Measurements from ENCODE around the gene ARHGAP15.

ARHGAP15 gene

GRCh38 chr2:143807192-143807591 lies 678.0 kb downstream of the ARHGAP15 start:
- no peaks in the 10 kb centered on the region for H3K4me1 ChIP-seq (ENCODE audit: control insufficient read depth, low read length)
- no peaks in the 10 kb centered on the region for H3K27me3 ChIP-seq (ENCODE audit: control insufficient read depth, low read length)
- no peak overlapping the region for H3K4me3 ChIP-seq (ENCODE audit: low read length)
- no peaks in the 10 kb centered on the region for H4K20me1 ChIP-seq (ENCODE audit: control insufficient read depth, insufficient read depth, low read depth, low read length)
- H3F3A ChIP-seq (ENCODE audit: control insufficient read depth, insufficient read depth): no peaks in the 10 kb centered on the region
- no peaks in the 10 kb centered on the region for H3K9me3 ChIP-seq (ENCODE audit: control insufficient read depth, insufficient read depth, low read length)
- H3K9me2 ChIP-seq (replicated peaks; ENCODE audit: control insufficient read depth, low read length): no peaks in the 10 kb centered on the region; the same call in 1 of the 2 replicates
- no peaks in the 10 kb centered on the region for H3K79me2 ChIP-seq (ENCODE audit: control insufficient read depth, low read length)
- no peak overlapping the region for H3K27ac ChIP-seq (ENCODE audit: low read depth, low read length)
- no peak for TF ChIP-seq EZH2phosphoT487 (IDR thresholded peaks at IDR 0.05; ENCODE audit: borderline replicate concordance, low read length)
- TF ChIP-seq CTCF (IDR thresholded peaks at IDR 0.05; ENCODE audit: low read depth, low read length, poor library complexity, severe bottlenecking): no peak
- H3K4me2 ChIP-seq (ENCODE audit: low read length): no peak overlapping the region
- H3K36me3 ChIP-seq (ENCODE audit: control insufficient read depth, low read length): no peaks in the 10 kb centered on the region

GRCh38 chr2:143807671-143808070 lies 678.5 kb downstream of the ARHGAP15 start:
- no peaks in the 10 kb centered on the region for H3K9me3 ChIP-seq (ENCODE audit: control insufficient read depth, insufficient read depth, low read length)
- no peaks in the 10 kb centered on the region for H4K20me1 ChIP-seq (ENCODE audit: control insufficient read depth, insufficient read depth, low read depth, low read length)
- no peaks in the 10 kb centered on the region for H3K27me3 ChIP-seq (ENCODE audit: control insufficient read depth, low read length)
- no peaks in the 10 kb centered on the region; the same call in 1 of the 2 replicates for H3K9me2 ChIP-seq (replicated peaks; ENCODE audit: control insufficient read depth, low read length)
- H3K4me2 ChIP-seq (ENCODE audit: low read length): no peak overlapping the region
- TF ChIP-seq CTCF (IDR thresholded peaks at IDR 0.05; ENCODE audit: low read depth, low read length, poor library complexity, severe bottlenecking) (no peak), EZH2phosphoT487 (IDR thresholded peaks at IDR 0.05; ENCODE audit: borderline replicate concordance, low read length) (no peak)
- H3F3A ChIP-seq (ENCODE audit: control insufficient read depth, insufficient read depth): no peaks in the 10 kb centered on the region
- H3K27ac ChIP-seq (ENCODE audit: low read depth, low read length): no peak overlapping the region
- no peaks in the 10 kb centered on the region for H3K79me2 ChIP-seq (ENCODE audit: control insufficient read depth, low read length)
- no peaks in the 10 kb centered on the region for H3K4me1 ChIP-seq (ENCODE audit: control insufficient read depth, low read length)
- H3K4me3 ChIP-seq (ENCODE audit: low read length): no peak overlapping the region
- no peaks in the 10 kb centered on the region for H3K36me3 ChIP-seq (ENCODE audit: control insufficient read depth, low read length)

GRCh38 chr2:143808166-143808565 lies 678.9 kb downstream of the ARHGAP15 start:
- Histone ChIP-seq H3K27ac (ENCODE audit: low read depth, low read length) (no peak overlapping the region), H3K4me2 (ENCODE audit: low read length) (no peak overlapping the region), H3K36me3 (ENCODE audit: control insufficient read depth, low read length) (no peaks in the 10 kb centered on the region), H4K20me1 (ENCODE audit: control insufficient read depth, insufficient read depth, low read depth, low read length) (no peaks in the 10 kb centered on the region), H3K9me3 (ENCODE audit: control insufficient read depth, insufficient read depth, low read length) (no peaks in the 10 kb centered on the region), H3K79me2 (ENCODE audit: control insufficient read depth, low read length) (no peaks in the 10 kb centered on the region), H3K9me2 (replicated peaks; ENCODE audit: control insufficient read depth, low read length) (no peaks in the 10 kb centered on the region; the same call in 1 of the 2 replicates), H3F3A (ENCODE audit: control insufficient read depth, insufficient read depth) (no peaks in the 10 kb centered on the region), H3K4me1 (ENCODE audit: control insufficient read depth, low read length) (no peaks in the 10 kb centered on the region), H3K27me3 (ENCODE audit: control insufficient read depth, low read length) (no peaks in the 10 kb centered on the region), H3K4me3 (ENCODE audit: low read length) (no peak overlapping the region)
- TF ChIP-seq CTCF (IDR thresholded peaks at IDR 0.05; ENCODE audit: low read depth, low read length, poor library complexity, severe bottlenecking): no peak
- no peak for TF ChIP-seq EZH2phosphoT487 (IDR thresholded peaks at IDR 0.05; ENCODE audit: borderline replicate concordance, low read length)
